HepG2 (cell line): ENCODE data around the gene RAP2A. TPM values are rescaled to one million over a fixed set of nuclear protein-coding genes. Genes with fewer than 3 reads are reported as not detected.
A peak's percentile ranks its signal among the peaks of the same experiment; 100 is the strongest.

Source experiments
- ATM ChIP-seq: fragments of 450-650 bp; IDR thresholded peaks from 2 replicates; pipeline ENCODE4 v1.7.1; 2017; ENCODE audit warnings: mild to moderate bottlenecking, borderline replicate concordance
- BRD4 ChIP-seq: sonication (generic); formaldehyde crosslinking; IDR thresholded peaks from 2 replicates; pipeline ENCODE4 v1.4.0; 2020; ENCODE audit warnings: missing genetic modification reagents
- CREM ChIP-seq, 2 experiments: sonication (generic) in 1 of 2; formaldehyde crosslinking in 1 of 2; IDR thresholded peaks; 2 replicates each; pipeline versions ENCODE4 v1.4.0 to v1.6.1; 2016 to 2020; ENCODE audit warnings: antibody characterized with exemption in 1 of 2, mild to moderate bottlenecking in 1 of 2, missing genetic modification reagents in 1 of 2
- DBP ChIP-seq: sonication (generic); formaldehyde crosslinking; IDR thresholded peaks from 2 replicates; pipeline ENCODE4 v1.4.0; 2020; ENCODE audit warnings: missing genetic modification reagents; ENCODE audit errors: not compliant biosample characterization
- ELF3 ChIP-seq: IDR thresholded peaks from 2 replicates; pipeline ENCODE4 v1.6.1; 2016; ENCODE audit warnings: missing genetic modification reagents, missing compliant biosample characterization
- ISX ChIP-seq: sonication (generic); formaldehyde crosslinking; conservative IDR thresholded peaks from 2 replicates; pipeline ENCODE4 v1.5.0; 2020; ENCODE audit warnings: missing genetic modification reagents
- MED1 ChIP-seq: sonication (generic); formaldehyde crosslinking; IDR thresholded peaks from 2 replicates; pipeline ENCODE4 v1.4.0; 2020; ENCODE audit warnings: missing genetic modification reagents
- MXD4 ChIP-seq: IDR thresholded peaks from 2 replicates; pipeline ENCODE4 v1.6.1; 2016; ENCODE audit warnings: mild to moderate bottlenecking, missing biosample characterization, missing genetic modification reagents
- NFKBIZ ChIP-seq: IDR thresholded peaks from 2 replicates; pipeline ENCODE4 v1.6.1; 2018; ENCODE audit warnings: missing genetic modification reagents, missing compliant biosample characterization
- PATZ1 ChIP-seq: sonication (generic); formaldehyde crosslinking; IDR thresholded peaks from 2 replicates; pipeline ENCODE4 v1.4.0; 2020; ENCODE audit warnings: missing genetic modification reagents
- PHF8 ChIP-seq: sonication (generic); formaldehyde crosslinking; IDR thresholded peaks from 2 replicates; pipeline ENCODE4 v1.5.0; 2020; ENCODE audit warnings: missing genetic modification reagents
- PLRG1 ChIP-seq: fragments of 450-650 bp; conservative IDR thresholded peaks from 2 replicates; pipeline ENCODE4 v1.6.1; 2016
- SIN3B ChIP-seq: fragments of 150-350 bp; IDR thresholded peaks from 2 replicates; pipeline ENCODE4 v1.6.1; 2014; ENCODE audit warnings: low read length
- SMAD9 ChIP-seq: sonication (generic); formaldehyde crosslinking; IDR thresholded peaks from 2 replicates; pipeline ENCODE4 v1.5.1; 2020; ENCODE audit warnings: mild to moderate bottlenecking, missing genetic modification reagents
- YY1 ChIP-seq: IDR thresholded peaks from 2 replicates; pipeline ENCODE4 v1.6.1; 2011; ENCODE audit warnings: low read length, low read depth, moderate library complexity, mild to moderate bottlenecking; ENCODE audit not compliant: insufficient read depth, insufficient replicate concordance
- ZFX ChIP-seq: sonication (generic); formaldehyde crosslinking; IDR thresholded peaks from 2 replicates; pipeline ENCODE4 v1.4.0; 2020; ENCODE audit warnings: mild to moderate bottlenecking, low read depth, missing genetic modification reagents, moderate library complexity
- ZNF232 ChIP-seq: sonication (generic); formaldehyde crosslinking; IDR thresholded peaks from 2 replicates; pipeline ENCODE4 v1.4.0; 2020; ENCODE audit warnings: missing genetic modification reagents, borderline replicate concordance
- ZNF569 ChIP-seq: sonication (generic); formaldehyde crosslinking; IDR thresholded peaks from 2 replicates; pipeline ENCODE4 v1.5.0; 2020; ENCODE audit warnings: mild to moderate bottlenecking, missing genetic modification reagents, moderate library complexity, borderline replicate concordance
- polyA plus RNA-seq, 8 experiments: library from polyadenylated mRNA; depleted of rRNA in 3 of 8; stranded (reverse) in 7 of 8; unstranded in 1 of 8; fragments of >200 nt; fragmentation: Illumina TruSeq in 4 of 8; extraction: Trizol in 4 of 8; gene quantifications; 2 replicates each; pipeline versions ENCODE4 v1.2.1 to v1.2.3, GENCODE V29; 2011 to 2016; ENCODE audit warnings: low read depth in 4 of 8, missing spikeins in 1 of 8, mixed read lengths in 1 of 8; ENCODE audit not compliant: insufficient read depth in 1 of 8
- total RNA-seq, 5 experiments: library from RNA; depleted of rRNA; stranded (reverse); fragments of >200 nt; fragmentation: Illumina TruSeq; extraction: Trizol; gene quantifications; 2 replicates each; pipeline ENCODE4 v1.2.3, GENCODE V29; 2016; ENCODE audit warnings: low read depth in 1 of 5
- TF ChIP-seq, protein P1 (sequence below): sonication (generic); formaldehyde crosslinking; IDR thresholded peaks from 2 replicates; pipeline ENCODE4 v1.5.0; 2020; ENCODE audit warnings: missing genetic modification reagents, mild to moderate bottlenecking, borderline replicate concordance
- TF ChIP-seq, protein P2 (sequence below): sonication (generic); formaldehyde crosslinking; IDR thresholded peaks from 2 replicates; pipeline ENCODE4 v1.9.0; 2021; ENCODE audit warnings: missing genetic modification reagents, mild to moderate bottlenecking, borderline replicate concordance

RAP2A gene
- total and polyA plus RNA-seq, 2 of the 13 experiments (the other 11 are each of a cell fraction or from before 2014, with no cell fraction given) = 9.9 to 23.1 TPM

DNA sequence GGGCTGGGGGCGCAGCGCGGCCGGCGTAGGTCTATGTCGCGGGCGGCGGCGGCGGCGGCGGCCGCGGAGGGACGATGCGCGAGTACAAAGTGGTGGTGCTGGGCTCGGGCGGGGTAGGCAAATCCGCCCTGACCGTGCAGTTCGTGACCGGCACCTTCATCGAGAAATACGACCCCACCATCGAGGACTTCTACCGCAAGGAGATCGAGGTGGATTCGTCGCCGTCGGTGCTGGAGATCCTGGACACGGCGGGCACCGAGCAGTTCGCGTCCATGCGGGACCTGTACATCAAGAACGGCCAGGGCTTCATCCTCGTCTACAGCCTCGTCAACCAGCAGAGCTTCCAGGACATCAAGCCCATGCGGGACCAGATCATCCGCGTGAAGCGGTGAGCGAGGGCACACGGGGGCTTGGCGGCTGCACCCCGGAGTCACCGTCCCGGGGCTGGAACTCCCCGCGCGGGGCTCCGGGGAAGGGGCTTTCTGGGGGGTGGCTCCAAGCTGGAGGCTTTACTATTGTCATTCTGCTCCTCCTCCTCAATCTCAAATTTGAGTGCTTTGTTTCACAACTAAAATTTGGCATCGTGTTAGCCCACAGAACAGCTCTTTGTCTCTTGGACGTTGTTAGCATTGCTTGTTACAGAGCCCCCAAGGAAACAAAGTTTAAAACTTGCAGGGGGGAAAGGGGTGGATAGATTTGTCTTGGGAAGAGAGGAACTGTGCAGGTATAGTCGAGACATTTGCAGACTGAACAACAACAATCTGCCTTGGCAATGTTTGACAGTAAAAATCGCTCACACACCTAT, 630 bp downstream of the RAP2A start (continued):
- TF ChIP-seq ZFX (CRISPR knock-in tag) (no peak), ISX (no peak), BRD4 (no peak), NFKBIZ (CRISPR knock-in tag) (no peak), SIN3B (no peak), ELF3 (no peak), DBP (CRISPR knock-in tag) (no peak), PHF8 (peak; percentile 26; the same call in 1 of the 2 replicates), YY1 (no peak), ZNF232 (CRISPR knock-in tag) (no peak), MXD4 (CRISPR knock-in tag) (no peak), SMAD9 (CRISPR knock-in tag) (no peak), ATM (no peak), ZNF569 (CRISPR knock-in tag) (no peak), CREM (IDR thresholded peaks at IDR 0.05) (no peak), CREM (CRISPR knock-in tag; IDR thresholded peaks at IDR 0.05) (no peak), PLRG1 (no peak), MED1 (peak; percentile 15; the same call in 1 of the 2 replicates), PATZ1 (0 out of 2 replicates have a peak, but pooled peaks have one; percentile 37)
- TF ChIP-seq, protein P1, sequence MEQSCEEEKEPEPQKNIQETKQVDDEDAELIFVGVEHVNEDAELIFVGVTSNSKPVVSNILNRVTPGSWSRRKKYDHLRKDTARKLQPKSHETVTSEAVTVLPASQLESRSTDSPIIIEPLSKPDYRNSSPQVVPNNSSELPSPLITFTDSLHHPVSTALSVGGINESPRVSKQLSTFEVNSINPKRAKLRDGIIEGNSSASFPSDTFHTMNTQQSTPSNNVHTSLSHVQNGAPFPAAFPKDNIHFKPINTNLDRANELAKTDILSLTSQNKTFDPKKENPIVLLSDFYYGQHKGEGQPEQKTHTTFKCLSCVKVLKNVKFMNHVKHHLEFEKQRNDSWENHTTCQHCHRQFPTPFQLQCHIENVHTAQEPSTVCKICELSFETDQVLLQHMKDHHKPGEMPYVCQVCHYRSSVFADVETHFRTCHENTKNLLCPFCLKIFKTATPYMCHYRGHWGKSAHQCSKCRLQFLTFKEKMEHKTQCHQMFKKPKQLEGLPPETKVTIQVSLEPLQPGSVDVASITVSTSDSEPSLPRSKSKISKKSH (CRISPR knock-in tag) = no peak
- TF ChIP-seq, protein P2, sequence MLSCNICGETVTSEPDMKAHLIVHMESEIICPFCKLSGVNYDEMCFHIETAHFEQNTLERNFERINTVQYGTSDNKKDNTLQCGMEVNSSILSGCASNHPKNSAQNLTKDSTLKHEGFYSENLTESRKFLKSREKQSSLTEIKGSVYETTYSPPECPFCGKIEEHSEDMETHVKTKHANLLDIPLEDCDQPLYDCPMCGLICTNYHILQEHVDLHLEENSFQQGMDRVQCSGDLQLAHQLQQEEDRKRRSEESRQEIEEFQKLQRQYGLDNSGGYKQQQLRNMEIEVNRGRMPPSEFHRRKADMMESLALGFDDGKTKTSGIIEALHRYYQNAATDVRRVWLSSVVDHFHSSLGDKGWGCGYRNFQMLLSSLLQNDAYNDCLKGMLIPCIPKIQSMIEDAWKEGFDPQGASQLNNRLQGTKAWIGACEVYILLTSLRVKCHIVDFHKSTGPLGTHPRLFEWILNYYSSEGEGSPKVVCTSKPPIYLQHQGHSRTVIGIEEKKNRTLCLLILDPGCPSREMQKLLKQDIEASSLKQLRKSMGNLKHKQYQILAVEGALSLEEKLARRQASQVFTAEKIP (CRISPR knock-in tag) = no peak
